IPS-20b (cell line): Measurements from ENCODE around the gene CHADL.

Source experiments
- H3K27ac ChIP-seq: one replicate; pipeline ENCODE4 v1.5.1; 2013; ENCODE audit warnings: low read length
- H3K27me3 ChIP-seq: 2 replicates; pipeline ENCODE4 v1.6.1; 2013; ENCODE audit warnings: mild to moderate bottlenecking, low read length, inconsistent platforms; ENCODE audit not compliant: insufficient read depth
- H3K36me3 ChIP-seq: 2 replicates; pipeline ENCODE4 v1.6.1; 2013; ENCODE audit warnings: low read depth, mild to moderate bottlenecking, inconsistent platforms, low read length, moderate library complexity; ENCODE audit not compliant: insufficient read depth
- H3K4me1 ChIP-seq: 2 replicates; pipeline ENCODE4 v1.6.1; 2013; ENCODE audit warnings: mild to moderate bottlenecking, control low read depth, inconsistent platforms, low read length, moderate library complexity; ENCODE audit not compliant: insufficient read depth
- H3K4me3 ChIP-seq: 2 replicates; pipeline ENCODE4 v1.5.1; 2013; ENCODE audit warnings: mild to moderate bottlenecking, low read length, inconsistent platforms
- H3K9ac ChIP-seq: 2 replicates; pipeline ENCODE4 v1.6.1; 2013; ENCODE audit warnings: low read depth, mild to moderate bottlenecking, inconsistent platforms, low read length, moderate library complexity
- H3K9me3 ChIP-seq: 2 replicates; pipeline ENCODE4 v1.6.1; 2013; ENCODE audit warnings: mild to moderate bottlenecking, low read depth, low read length, inconsistent platforms; ENCODE audit not compliant: insufficient read depth

The CHADL gene

GRCh38 chr22:41254230-41254629 is 13.5 kb upstream of the CHADL start:
- Histone ChIP-seq H3K4me3 (no peak overlapping the region), H3K36me3 (peaks cover 95% of the 10 kb centered on the region), H3K9ac (no peak overlapping the region), H3K4me1 (no peaks in the 10 kb centered on the region), H3K9me3 (no peaks in the 10 kb centered on the region), H3K27ac (no peak overlapping the region), H3K27me3 (no peaks in the 10 kb centered on the region)

GRCh38 chr22:41252365-41252764 is 11.6 kb upstream of the CHADL start:
- Histone ChIP-seq H3K27me3 (no peaks in the 10 kb centered on the region), H3K9ac (no peak overlapping the region), H3K9me3 (no peaks in the 10 kb centered on the region), H3K36me3 (peaks cover 95% of the 10 kb centered on the region), H3K4me1 (no peaks in the 10 kb centered on the region), H3K27ac (no peak overlapping the region), H3K4me3 (no peak overlapping the region)

GRCh38 chr22:41250127-41250526 is 9.4 kb upstream of the CHADL start:
- no peak overlapping the region for H3K4me3 ChIP-seq
- H3K27ac ChIP-seq, result no peak overlapping the region
- no peak overlapping the region for H3K9ac ChIP-seq
- no peaks in the 10 kb centered on the region for H3K9me3 ChIP-seq
- H3K4me1 ChIP-seq, result no peaks in the 10 kb centered on the region
- peaks cover 94% of the 10 kb centered on the region for H3K36me3 ChIP-seq
- H3K27me3 ChIP-seq, result no peaks in the 10 kb centered on the region

- H3K36me3 ChIP-seq, result peaks cover 93% of the 10 kb centered on the region
- H3K4me1 ChIP-seq, result no peaks in the 10 kb centered on the region
- no peak overlapping the region for H3K27ac ChIP-seq
Measured at GRCh38 chr22:41249442-41249841, 8.7 kb upstream of the CHADL start.

GRCh38 chr22:41248758-41249157 is 8.0 kb upstream of the CHADL start:
- H3K4me1 ChIP-seq, result no peaks in the 10 kb centered on the region
- no peaks in the 10 kb centered on the region for H3K27me3 ChIP-seq
- H3K9ac ChIP-seq, result no peak overlapping the region
- H3K4me3 ChIP-seq, result no peak overlapping the region
- no peaks in the 10 kb centered on the region for H3K9me3 ChIP-seq
- peaks cover 86% of the 10 kb centered on the region for H3K36me3 ChIP-seq
- H3K27ac ChIP-seq, result no peak overlapping the region

More at GRCh38 chr22:41249442-41249841, 8.7 kb upstream of the CHADL start:
- Histone ChIP-seq H3K9me3 (no peaks in the 10 kb centered on the region), H3K9ac (no peak overlapping the region), H3K4me3 (no peak overlapping the region), H3K27me3 (no peaks in the 10 kb centered on the region)

- Histone ChIP-seq H3K4me3 (no peak overlapping the region), H3K4me1 (no peaks in the 10 kb centered on the region), H3K27me3 (no peaks in the 10 kb centered on the region), H3K9ac (no peak overlapping the region), H3K36me3 (peaks cover 82% of the 10 kb centered on the region), H3K9me3 (no peaks in the 10 kb centered on the region), H3K27ac (no peak overlapping the region)
Measured at GRCh38 chr22:41248314-41248713, 7.6 kb upstream of the CHADL start.

GRCh38 chr22:41247703-41248102 is 7.0 kb upstream of the CHADL start:
- Histone ChIP-seq H3K9ac (no peak overlapping the region), H3K36me3 (peaks cover 75% of the 10 kb centered on the region), H3K27ac (no peak overlapping the region), H3K27me3 (no peaks in the 10 kb centered on the region), H3K4me1 (no peaks in the 10 kb centered on the region), H3K4me3 (no peak overlapping the region), H3K9me3 (no peaks in the 10 kb centered on the region)

- peaks cover 61% of the 10 kb centered on the region for H3K36me3 ChIP-seq
- H3K4me3 ChIP-seq, result no peak overlapping the region
- no peaks in the 10 kb centered on the region for H3K9me3 ChIP-seq
- H3K9ac ChIP-seq, result no peak overlapping the region
- H3K27ac ChIP-seq, result no peak overlapping the region
- H3K27me3 ChIP-seq, result no peaks in the 10 kb centered on the region
- H3K4me1 ChIP-seq, result no peaks in the 10 kb centered on the region
Measured at GRCh38 chr22:41245917-41246499, 5.3 kb upstream of the CHADL start.

- H3K9me3 ChIP-seq, result no peaks in the 10 kb centered on the region
- H3K27me3 ChIP-seq, result no peaks in the 10 kb centered on the region
- no peak overlapping the region for H3K27ac ChIP-seq
- H3K9ac ChIP-seq, result no peak overlapping the region
- no peak overlapping the region for H3K4me3 ChIP-seq
- H3K4me1 ChIP-seq, result no peaks in the 10 kb centered on the region
- peaks cover 34% of the 10 kb centered on the region for H3K36me3 ChIP-seq
Measured at GRCh38 chr22:41243361-41243760, 2.6 kb upstream of the CHADL start.

GRCh38 chr22:41242396-41243117 is 1.8 kb upstream of the CHADL start:
- Histone ChIP-seq H3K27me3 (no peaks in the 10 kb centered on the region), H3K9me3 (no peaks in the 10 kb centered on the region), H3K4me1 (no peaks in the 10 kb centered on the region), H3K36me3 (peaks cover 26% of the 10 kb centered on the region), H3K4me3 (no peak overlapping the region), H3K27ac (no peak overlapping the region), H3K9ac (no peak overlapping the region)

GRCh38 chr22:41241133-41241676 is 474 bp upstream of the CHADL start:
- Histone ChIP-seq H3K36me3 (peaks cover 14% of the 10 kb centered on the region), H3K4me1 (no peaks in the 10 kb centered on the region), H3K27me3 (no peaks in the 10 kb centered on the region), H3K27ac (no peak overlapping the region), H3K9ac (no peak overlapping the region), H3K9me3 (no peaks in the 10 kb centered on the region), H3K4me3 (no peak overlapping the region)

GRCh38 chr22:41239443-41240128 is 1.1 kb downstream of the CHADL start:
- no peak overlapping the region for H3K27ac ChIP-seq
- no peaks in the 10 kb centered on the region for H3K36me3 ChIP-seq
- no peak overlapping the region for H3K4me3 ChIP-seq
- no peaks in the 10 kb centered on the region for H3K4me1 ChIP-seq
- H3K9ac ChIP-seq, result no peak overlapping the region
- no peaks in the 10 kb centered on the region for H3K9me3 ChIP-seq
- no peaks in the 10 kb centered on the region for H3K27me3 ChIP-seq
